PC-9 (cell line): ENCODE measurements around the gene PDE1C. TPM values are rescaled to one million over a fixed set of nuclear protein-coding genes. Genes with fewer than 3 reads are reported as not detected.

Experiments used
- BruUV-seq: library from RNA; stranded (reverse); fragments of 400-500 nt; replicated peaks from 2 replicates; lab custom pipeline; 2021; lab: Mats Ljungman, UMichigan
- CTCF ChIA-PET: fragments of 300-600 bp; sonication (Branson Sonifier 250); formaldehyde crosslinking; loops from one replicate; lab custom pipeline; 2022; ENCODE audit warnings: antibody characterized with exemption; lab: Charles Lee
- POLR2A ChIA-PET: fragments of 300-600 bp; sonication (Branson Sonifier 250); formaldehyde crosslinking; loops from one replicate; lab custom pipeline; 2022; ENCODE audit warnings: antibody characterized with exemption; ENCODE audit not compliant: unreplicated experiment; lab: Charles Lee
- DNase-seq, 2 experiments: peaks; one replicate each; pipeline versions ENCODE4 v3.0.0 to v3.0.0-alpha.2; 2015 to 2022; ENCODE audit warnings: mixed read lengths in 1 of 2
- H2AFZ ChIP-seq: fragments of 200-600 bp; sonication (generic); 2 replicates; pipeline ENCODE4 v1.8.1; 2017; ENCODE audit warnings: antibody characterized with exemption
- H3F3A ChIP-seq: fragments of 200-600 bp; sonication (generic); 2 replicates; pipeline ENCODE4 v1.8.1; 2017; ENCODE audit warnings: antibody characterized with exemption, mild to moderate bottlenecking, low read depth; ENCODE audit not compliant: insufficient read depth
- H3K27ac ChIP-seq: fragments of 200-600 bp; sonication (generic); 2 replicates; pipeline ENCODE4 v1.6.1; 2016; ENCODE audit warnings: mixed run types
- H3K27me3 ChIP-seq: fragments of 200-600 bp; sonication (generic); 2 replicates; pipeline ENCODE4 v1.6.1; 2016; ENCODE audit warnings: low read depth, mixed run types; ENCODE audit not compliant: insufficient read depth
- H3K36me3 ChIP-seq: fragments of 200-600 bp; sonication (generic); 2 replicates; pipeline ENCODE4 v1.6.1; 2016; ENCODE audit warnings: low read depth, mixed run types
- H3K4me1 ChIP-seq: fragments of 200-600 bp; sonication (generic); replicated peaks from 2 replicates; pipeline ENCODE4 v1.6.1; 2016; ENCODE audit warnings: mixed run types; ENCODE audit not compliant: insufficient read depth
- H3K4me2 ChIP-seq: fragments of 200-600 bp; sonication (generic); 2 replicates; pipeline ENCODE4 v1.6.1; 2017; ENCODE audit warnings: mixed run types
- H3K4me3 ChIP-seq: fragments of 200-600 bp; sonication (generic); 2 replicates; pipeline ENCODE4 v1.6.1; 2016; ENCODE audit warnings: mixed run types
- H3K79me2 ChIP-seq: fragments of 200-600 bp; sonication (generic); 2 replicates; pipeline ENCODE4 v1.6.1; 2017; ENCODE audit warnings: low read depth, mixed run types
- H3K9me2 ChIP-seq: fragments of 200-600 bp; sonication (generic); 2 replicates; pipeline ENCODE4 v1.8.1; 2017; ENCODE audit warnings: mild to moderate bottlenecking; ENCODE audit not compliant: insufficient read depth
- H3K9me3 ChIP-seq: fragments of 200-600 bp; sonication (generic); 2 replicates; pipeline ENCODE4 v1.8.1; 2016; ENCODE audit warnings: low read depth; ENCODE audit not compliant: insufficient read depth
- H4K20me1 ChIP-seq: fragments of 200-600 bp; sonication (generic); 2 replicates; pipeline ENCODE4 v1.8.1; 2017; ENCODE audit not compliant: insufficient read depth
- EZH2 ChIP-seq: fragments of 200-600 bp; sonication (generic); IDR thresholded peaks from 2 replicates; pipeline ENCODE4 v1.8.0; 2017; ENCODE audit warnings: antibody characterized with exemption, low read depth
- intact Hi-C: fragments of 100-400 bp; cut with micrococcal nuclease; formaldehyde crosslinking; loops from one replicate; pipeline ENCODE4 v1.10.0; 2022; ENCODE audit not compliant: unreplicated experiment
- total RNA-seq: library from RNA; stranded (reverse); gene quantifications from 2 replicates; pipeline ENCODE4 v1.2.3, GENCODE V29; 2021
- TF ChIP-seq, protein P1 (sequence below): fragments of 200-600 bp; sonication (generic); conservative IDR thresholded peaks from 2 replicates; pipeline ENCODE4 v1.6.1; 2017; ENCODE audit warnings: mixed run types, antibody characterized with exemption, mild to moderate bottlenecking, moderate library complexity

PDE1C gene
- total RNA-seq, 1 experiment from 2014 or later, result 1.7 TPM

DNA sequence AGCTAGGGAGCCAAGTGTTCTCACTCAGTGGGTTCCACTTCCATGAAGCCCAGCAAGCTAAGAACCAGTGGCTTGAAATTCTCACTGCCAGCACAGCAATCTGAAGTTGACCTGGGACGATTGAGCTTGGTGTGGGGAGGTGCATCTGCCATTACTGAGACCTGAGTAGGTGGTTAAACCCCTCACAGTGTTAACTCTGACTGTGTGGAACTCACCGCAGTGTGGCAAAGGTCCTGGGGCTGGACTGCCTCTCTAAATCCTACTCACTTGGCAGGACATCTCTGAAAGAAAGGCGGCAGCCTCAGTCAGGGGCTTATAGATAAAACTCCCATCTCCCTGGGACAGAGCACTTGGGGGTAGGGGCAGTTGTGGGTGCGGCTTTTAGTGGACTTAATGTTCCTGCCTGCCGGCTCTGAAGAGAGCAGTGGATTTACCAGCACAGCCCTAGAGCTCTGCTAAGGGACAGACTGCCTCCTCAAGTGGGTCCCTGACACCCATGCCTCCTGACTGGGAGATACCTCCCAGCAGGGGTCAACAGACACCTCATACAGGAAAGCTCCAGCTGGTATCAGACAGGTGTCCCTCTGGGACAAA, 143.1 kb downstream of the PDE1C start:
- Histone ChIP-seq H3K36me3 (no peaks in the 10 kb centered on the region), H3K9me3 (no peaks in the 10 kb centered on the region), H3K4me1 (no peaks in the 10 kb centered on the region), H4K20me1 (no peaks in the 10 kb centered on the region), H3K4me2 (no peak overlapping the region), H3K27me3 (peaks cover 10% of the 10 kb centered on the region), H3F3A (no peaks in the 10 kb centered on the region), H3K27ac (no peak overlapping the region), H3K79me2 (no peaks in the 10 kb centered on the region), H3K9me2 (no peaks in the 10 kb centered on the region), H2AFZ (no peak overlapping the region), H3K4me3 (no peak overlapping the region)
- no peak for DNase-seq
- TF ChIP-seq EZH2, result no peak
- TF ChIP-seq, protein P1, sequence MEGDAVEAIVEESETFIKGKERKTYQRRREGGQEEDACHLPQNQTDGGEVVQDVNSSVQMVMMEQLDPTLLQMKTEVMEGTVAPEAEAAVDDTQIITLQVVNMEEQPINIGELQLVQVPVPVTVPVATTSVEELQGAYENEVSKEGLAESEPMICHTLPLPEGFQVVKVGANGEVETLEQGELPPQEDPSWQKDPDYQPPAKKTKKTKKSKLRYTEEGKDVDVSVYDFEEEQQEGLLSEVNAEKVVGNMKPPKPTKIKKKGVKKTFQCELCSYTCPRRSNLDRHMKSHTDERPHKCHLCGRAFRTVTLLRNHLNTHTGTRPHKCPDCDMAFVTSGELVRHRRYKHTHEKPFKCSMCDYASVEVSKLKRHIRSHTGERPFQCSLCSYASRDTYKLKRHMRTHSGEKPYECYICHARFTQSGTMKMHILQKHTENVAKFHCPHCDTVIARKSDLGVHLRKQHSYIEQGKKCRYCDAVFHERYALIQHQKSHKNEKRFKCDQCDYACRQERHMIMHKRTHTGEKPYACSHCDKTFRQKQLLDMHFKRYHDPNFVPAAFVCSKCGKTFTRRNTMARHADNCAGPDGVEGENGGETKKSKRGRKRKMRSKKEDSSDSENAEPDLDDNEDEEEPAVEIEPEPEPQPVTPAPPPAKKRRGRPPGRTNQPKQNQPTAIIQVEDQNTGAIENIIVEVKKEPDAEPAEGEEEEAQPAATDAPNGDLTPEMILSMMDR, result no peak
- intact Hi-C loops, result no loop called here
- no TSS peak for BruUV-seq
- ChIA-PET POLR2A (no interaction called here), CTCF (no interaction called here)

GRCh38 chr7:31925753-31926454, 144.3 kb downstream of the PDE1C start:
- H2AFZ ChIP-seq, result no peak overlapping the region
- H3K4me3 ChIP-seq, result no peak overlapping the region
- H3F3A ChIP-seq, result no peaks in the 10 kb centered on the region
- no peaks in the 10 kb centered on the region for H3K9me2 ChIP-seq
- no peaks in the 10 kb centered on the region for H3K36me3 ChIP-seq
- no peak for DNase-seq
- intact Hi-C loops, result no loop called here
- no peaks in the 10 kb centered on the region for H3K79me2 ChIP-seq
- H3K27me3 ChIP-seq, result peaks cover 10% of the 10 kb centered on the region
- no peak overlapping the region for H3K27ac ChIP-seq
- no peak overlapping the region for H3K4me2 ChIP-seq
- ChIA-PET CTCF (no interaction called here), POLR2A (no interaction called here)
- TF ChIP-seq, protein P1, result no peak
- no peak for TF ChIP-seq EZH2
- no peaks in the 10 kb centered on the region for H3K9me3 ChIP-seq
- H3K4me1 ChIP-seq, result no peaks in the 10 kb centered on the region
- no peaks in the 10 kb centered on the region for H4K20me1 ChIP-seq
- no TSS peak for BruUV-seq

DNA sequence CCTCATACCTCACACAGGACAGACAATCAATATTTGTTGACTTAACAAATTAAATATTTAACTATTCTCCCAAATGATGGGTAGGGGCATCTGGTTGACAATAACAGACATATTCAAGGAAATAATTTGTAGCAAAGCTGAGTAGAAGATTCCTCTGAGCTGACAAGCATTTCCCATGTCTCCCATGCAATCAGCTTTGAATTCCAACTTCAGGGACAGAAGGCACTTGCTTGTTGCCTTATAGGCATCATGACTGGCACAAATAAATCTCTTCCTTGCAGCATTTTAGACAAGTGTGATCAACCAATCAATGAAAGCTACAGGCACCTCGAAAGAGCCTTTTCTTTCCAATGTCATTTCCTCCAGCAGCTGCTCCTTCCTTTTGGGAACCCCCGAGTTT, 146.0 kb downstream of the PDE1C start:
- H3K4me3 ChIP-seq, result no peak overlapping the region
- TF ChIP-seq, protein P1, result no peak
- TF ChIP-seq EZH2, result no peak
- H3K36me3 ChIP-seq, result no peaks in the 10 kb centered on the region
- intact Hi-C loops, result no loop called here
- POLR2A ChIA-PET, result interaction anchor here (0.6 kb wide), 1 partner anchor 110 kb away, joined by 3 read pairs; no protein-coding TSS in a partner anchor
- CTCF ChIA-PET, result interaction anchor here (0.5 kb wide), 1 partner anchor 1019 kb away, joined by 4 read pairs; no protein-coding TSS in a partner anchor
- no peaks in the 10 kb centered on the region for H4K20me1 ChIP-seq
- no peaks in the 10 kb centered on the region for H3K9me2 ChIP-seq
- no peak overlapping the region for H3K27ac ChIP-seq
- H2AFZ ChIP-seq, result no peak overlapping the region
- H3K4me1 ChIP-seq, result no peaks in the 10 kb centered on the region
- H3K27me3 ChIP-seq, result peaks cover 10% of the 10 kb centered on the region
- H3K9me3 ChIP-seq, result no peaks in the 10 kb centered on the region
- no peak for DNase-seq
- no TSS peak for BruUV-seq
- H3F3A ChIP-seq, result no peaks in the 10 kb centered on the region
- H3K79me2 ChIP-seq, result no peaks in the 10 kb centered on the region
- no peak overlapping the region for H3K4me2 ChIP-seq
